ENCODE results near the gene KLF18. TPM values are rescaled to one million over a fixed set of nuclear protein-coding genes. Genes with fewer than 3 reads are reported as not detected.
"Not testable (repeated sequence)": the region's sequence is repeated elsewhere in the genome, so short reads cannot be mapped to it uniquely, and the experiment has no call there.

The KLF18 gene
- polyA plus RNA-seq, 1 donor, result not detected

DNA sequence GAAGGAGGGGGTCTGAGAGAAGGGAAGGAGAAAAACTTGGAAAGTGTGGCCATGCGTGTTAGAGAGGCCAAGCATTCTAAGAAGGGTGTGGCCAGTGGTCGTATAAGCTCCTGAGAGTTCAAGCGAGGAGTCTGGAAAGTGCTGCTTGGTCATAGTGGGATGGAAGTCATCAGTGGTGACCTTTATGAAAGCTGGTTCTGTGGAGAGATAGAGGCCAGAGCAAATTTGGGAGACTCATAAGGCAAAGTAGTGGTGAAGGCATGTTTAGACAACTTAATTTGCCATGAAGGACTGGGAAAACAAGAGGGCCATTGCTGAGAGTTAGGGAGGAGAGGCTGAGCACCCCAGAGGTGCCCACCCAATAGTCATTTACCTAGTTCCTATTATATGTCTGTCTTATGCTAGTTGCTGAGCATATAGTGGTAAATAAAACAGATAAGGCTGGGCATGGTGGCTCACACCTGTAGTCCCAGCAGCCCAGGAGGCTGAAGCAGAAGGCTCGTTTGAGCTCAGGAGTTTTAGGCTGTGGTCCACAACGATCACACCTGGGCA lies 21.0 kb downstream of the KLF18 start:
- DNase-seq, result no peak

DNA sequence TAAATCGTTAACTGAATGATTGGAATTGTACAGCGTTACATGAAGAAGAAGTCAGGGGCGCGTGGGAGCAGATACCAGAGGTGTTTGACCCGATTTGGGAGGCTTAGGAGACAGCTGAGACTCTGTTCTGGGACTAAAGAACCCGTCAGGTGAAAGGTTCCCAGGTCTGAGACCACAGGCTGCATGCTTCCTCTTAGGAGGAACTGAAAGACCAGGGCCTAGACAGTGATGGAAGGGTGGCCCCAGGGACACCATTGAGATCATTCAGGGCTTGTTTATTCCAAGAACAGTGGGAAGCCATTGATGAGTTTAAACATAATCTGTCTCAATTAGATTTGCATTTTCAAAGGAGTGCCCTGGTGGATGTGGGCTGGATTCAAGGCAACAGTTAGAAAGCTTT lies 21.9 kb downstream of the KLF18 start:
- no peak for DNase-seq

DNA sequence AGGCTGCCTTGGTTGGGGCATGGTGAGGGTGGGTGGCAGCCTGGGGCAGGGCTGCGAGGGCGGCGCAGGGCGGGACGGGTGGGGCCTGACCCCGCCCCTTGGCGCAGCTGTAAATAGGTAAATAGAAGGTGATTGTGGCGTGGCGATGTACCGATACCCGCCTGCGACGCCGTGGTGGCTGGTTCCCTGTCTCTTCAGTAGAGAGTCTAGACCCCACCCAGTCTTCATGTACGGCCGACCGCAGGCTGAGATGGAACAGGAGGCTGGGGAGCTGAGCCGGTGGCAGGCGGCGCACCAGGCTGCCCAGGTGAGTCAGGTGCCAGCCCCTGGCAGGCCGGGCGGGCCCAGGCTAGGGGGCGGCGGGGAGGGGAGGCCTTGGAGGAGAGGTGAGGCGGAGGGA lies 22.7 kb downstream of the KLF18 start, which contains the start of gene KLF17:
KLF17 (plus strand) TSS at position 140 of the 400 bp plus-strand sequence; CDS start at position 227, 87 bp downstream.
- no peak for DNase-seq

DNA sequence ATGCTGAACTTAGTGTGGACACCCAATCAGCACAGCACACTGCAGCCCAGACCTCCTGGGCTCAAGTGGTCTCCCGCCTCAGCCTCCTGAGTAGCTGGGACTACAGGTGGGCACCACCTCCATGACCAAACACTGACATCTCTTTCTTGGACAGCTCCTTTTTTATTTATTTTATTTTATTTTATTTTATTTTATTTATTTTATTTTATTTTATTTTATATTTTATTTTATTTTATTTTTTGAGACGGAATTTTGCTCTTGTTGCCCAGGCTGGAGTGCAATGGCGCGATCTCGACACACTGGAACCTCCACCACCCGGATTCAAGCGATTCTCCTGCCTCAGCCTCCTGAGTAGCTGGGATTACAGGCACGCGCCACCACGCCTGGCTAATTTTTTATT lies 24.2 kb downstream of the KLF18 start:
- DNase-seq, result not testable (repeated sequence)

DNA sequence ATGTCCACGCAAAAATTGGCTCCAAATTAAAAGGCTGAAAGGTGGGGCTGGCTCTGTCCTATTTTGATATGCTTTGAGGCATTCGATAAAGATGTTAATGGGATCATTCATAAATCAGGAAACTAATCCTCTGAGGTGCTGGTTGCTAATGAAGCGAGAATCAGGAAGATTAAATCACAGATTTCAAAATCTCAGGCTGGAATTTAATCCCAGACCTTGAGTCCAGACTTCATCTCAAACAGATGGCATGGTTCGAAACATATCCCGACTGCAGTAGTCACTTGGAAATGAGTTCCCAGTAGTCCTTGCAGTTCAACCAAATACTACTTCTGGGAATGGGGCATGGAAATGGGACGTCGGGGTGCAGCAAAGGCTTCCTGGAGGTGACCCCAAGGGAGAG lies 27.3 kb downstream of the KLF18 start:
- DNase-seq, result no peak

DNA sequence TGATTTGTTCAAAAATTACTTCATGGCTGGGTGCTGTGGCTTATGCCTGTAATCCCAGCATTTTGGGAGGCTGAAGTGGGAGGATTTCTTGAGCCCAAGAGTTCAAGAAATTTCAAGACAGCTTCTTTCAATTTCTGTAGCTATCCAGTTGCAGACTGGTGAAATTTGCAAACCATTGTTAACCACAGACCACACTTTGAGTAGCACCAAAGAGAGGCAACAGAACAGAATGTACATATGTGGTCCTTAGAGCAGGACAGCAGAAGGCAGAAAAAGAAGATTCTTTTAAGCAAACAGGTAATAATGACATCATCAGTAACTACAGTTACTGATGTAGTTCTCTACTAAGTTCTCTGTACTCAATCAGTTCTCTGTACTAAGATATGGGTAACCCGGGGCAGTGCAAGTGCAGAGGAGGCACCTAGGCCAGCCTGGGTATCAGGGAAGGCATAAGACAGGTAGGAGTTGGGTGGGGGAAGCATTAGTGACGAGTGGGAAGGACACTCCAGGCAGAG lies 28.3 kb downstream of the KLF18 start:
- DNase-seq, result no peak

DNA sequence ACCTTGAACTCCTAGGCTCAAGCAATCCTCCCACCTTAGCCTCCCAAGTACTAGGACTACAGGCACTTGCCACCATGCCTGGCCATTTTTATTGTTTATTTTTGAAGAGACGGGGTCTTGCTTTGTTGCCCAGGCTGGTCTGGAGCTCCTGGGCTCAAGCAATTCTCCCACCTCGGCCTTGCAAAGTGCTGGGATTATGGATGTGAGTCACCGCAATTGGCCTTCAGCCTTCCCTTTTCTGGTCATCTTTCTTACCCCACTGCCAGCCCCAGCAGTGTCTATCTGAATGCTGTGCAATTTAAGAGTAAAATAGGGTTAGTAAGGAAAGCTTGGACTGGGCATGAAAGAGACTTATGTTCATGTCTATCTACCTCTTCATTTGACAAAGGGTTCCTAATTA lies 28.9 kb downstream of the KLF18 start:
- no peak for DNase-seq

DNA sequence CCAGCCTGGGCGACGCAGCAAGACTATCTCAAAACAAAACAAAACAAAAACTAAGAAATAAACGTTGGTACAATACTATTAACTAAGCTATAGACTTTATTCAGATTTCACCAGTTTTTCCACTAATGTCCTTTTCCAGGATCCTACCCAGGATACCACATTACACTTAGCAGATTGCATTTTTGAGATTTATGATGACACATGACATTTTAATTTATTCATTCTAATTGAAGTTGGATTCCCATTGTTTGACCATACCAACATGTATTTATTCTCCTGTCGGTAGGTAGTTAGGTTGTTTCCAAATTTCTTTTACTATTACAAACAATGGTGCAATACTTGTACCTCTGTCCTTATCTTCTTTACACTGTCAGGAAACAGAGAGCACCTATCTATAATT lies 29.6 kb downstream of the KLF18 start:
- no peak for DNase-seq

DNA sequence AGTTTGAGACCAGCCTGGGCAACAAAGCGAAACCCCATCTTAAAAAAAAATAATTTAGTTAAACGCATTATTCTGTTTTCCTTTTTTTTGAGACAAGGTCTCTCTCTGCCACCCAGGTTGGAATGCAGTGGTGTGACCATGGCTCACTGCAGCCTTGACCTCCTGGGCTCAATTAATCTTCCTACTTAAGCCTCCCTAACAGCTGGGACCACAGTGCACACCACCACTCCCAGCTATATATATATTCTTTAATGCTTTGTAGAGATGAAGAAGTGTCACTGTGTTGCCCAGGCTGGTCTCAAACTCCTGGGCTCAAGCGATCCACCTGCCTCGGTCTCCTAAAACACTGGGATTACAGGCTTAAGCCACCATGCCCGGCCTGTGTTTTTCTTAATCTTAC lies 30.5 kb downstream of the KLF18 start:
- no peak for DNase-seq

DNA sequence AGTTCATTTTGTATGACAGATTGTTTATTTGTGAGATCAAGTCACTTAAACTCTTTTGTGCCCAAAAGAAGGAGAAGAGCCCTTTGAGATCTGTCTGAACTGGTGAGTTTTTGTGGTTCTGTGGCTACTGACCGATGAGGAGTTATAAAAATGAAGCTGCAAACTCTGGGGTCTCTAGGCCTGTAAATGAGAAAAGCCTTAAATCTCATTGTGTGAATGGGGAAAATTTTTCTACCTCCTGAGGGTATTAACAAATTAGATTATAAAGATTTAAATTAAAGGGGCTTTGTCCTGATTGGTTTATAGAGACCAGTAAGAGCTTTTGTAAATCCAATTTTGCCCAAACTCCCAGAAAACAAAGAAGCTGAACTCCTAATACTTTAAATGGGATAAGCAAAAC lies 32.5 kb downstream of the KLF18 start:
- no peak for DNase-seq

DNA sequence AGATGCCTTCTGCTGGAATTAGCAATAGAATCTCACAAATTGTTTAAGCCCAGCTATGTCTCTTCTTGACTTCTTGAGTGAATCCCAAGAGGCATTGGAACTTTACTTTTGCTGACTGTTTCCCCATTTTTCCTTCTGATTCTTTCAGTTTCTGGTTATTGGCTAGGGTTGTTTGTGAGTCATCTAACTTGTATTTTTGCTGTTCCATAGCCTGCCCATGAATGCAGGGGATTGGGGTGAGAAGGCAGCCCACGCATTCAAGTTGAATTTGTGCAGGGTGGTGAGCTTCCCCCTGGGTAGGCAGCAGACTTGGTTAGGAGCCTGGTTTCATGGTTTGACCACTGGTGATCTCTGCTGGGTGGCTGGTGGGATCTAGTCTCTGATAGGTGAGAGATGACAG lies 33.2 kb downstream of the KLF18 start:
- no peak for DNase-seq

DNA sequence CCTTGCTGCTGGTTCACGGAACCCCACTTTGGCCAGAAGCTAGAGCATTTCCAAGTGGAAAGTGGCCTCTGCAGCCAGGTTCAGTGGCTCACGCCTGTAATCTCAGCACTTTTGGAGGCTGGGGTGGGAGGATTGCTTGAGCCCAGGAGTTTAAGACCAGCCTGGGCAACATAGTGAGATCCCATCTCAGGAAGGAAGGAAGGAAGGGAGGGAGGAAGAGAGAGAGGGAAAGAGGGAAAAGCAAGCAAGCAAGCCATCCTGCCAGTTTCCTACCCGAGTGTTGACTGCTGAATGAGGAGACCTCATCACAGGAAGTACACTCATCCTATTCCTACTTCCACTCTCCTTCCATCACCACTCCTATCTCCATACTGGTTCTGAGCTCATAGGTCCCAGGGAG lies 35.6 kb downstream of the KLF18 start:
- DNase-seq, result no peak

DNA sequence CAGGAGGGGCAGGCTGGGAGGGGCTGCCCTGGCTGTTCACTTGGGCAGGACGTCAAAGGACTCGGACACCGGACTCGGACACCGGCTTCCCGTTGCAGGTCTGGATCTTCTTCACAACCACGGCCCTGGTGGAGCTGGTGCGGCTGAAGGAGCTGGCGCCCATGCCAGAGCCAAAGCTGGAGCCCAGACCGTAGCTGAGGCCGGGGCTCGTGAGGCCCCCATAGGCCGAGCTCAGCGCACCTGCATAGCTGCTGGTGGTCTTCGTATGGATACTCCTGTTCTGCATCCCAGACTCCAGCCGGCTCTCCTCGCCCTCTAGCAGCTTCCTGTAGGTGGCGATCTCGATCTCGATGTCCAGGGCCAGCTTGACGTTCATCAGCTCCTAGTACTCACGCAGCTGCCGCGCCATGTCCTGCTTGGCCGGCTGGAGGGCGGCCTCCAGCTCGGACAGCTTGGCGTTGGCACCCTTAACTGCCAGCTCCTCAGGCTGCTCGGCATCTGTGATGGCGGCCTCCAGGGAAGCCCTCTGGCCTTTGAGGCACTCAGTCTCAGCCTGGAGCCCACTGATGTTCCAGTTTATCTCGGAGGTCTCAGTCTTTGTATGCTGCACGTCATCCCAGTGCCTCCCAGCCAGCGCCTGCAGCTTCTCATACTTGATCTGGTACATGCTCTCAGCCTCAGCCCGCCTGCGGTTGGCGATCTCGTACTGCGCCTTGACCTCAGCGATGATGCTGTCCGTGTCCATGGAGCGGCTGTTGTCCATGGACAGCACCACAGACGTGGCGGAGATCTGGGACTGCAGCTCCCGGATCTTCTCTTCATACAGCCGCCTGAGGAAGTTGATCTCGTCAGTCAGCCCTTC lies 37.9 kb downstream of the KLF18 start:
- peak; percentile 7 for DNase-seq

DNA sequence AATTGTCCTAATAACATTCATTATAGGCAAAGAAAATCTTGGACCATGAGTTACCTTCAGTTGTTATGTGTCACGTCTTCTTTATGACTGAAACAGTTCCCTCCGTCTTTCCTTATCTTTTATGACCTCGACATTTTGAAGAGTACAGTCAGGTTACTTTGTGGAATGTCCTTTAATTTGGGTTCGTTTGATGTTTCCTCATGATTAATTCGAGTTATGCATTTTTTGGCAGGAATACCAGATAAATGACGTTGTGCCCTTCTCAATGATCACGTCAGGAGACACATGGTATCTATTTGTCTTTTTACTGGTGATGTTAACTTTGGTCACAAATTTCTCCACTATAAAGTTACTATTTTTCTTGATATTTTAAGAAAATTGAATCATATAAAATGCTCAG lies 40.1 kb downstream of the KLF18 start:
- DNase-seq, result no peak

DNA sequence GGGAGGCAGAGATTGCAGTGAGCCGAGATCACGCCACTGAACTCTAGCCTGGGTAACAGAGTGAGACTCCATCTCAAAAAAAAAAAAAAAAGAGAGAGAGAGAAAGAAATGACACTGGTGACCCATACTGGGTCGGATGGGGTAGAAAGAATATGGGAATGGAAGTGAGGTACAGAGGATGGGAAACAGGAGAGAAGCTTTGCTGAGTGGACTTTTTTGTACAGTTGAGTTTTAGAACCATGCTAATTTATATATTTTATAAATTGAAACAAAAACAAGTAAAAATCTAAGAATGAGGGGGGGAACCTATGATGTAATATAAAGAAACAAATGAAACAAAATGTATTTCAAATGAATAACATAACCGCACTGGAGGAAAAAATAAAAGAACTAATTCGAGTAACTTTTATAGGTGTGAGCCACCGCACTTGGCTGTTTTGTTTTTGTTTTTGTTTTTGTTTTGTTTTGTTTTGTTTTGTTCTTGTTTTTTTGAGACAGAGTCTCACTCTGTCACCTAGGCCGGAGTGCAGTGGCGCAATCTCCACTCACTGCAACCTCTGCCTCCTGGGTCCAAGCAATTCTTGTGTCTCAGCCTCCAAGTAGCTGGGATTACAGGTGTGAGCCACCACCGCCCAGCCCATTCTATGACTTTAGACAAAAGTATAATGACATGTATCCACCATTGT lies 41.1 kb downstream of the KLF18 start:
- no peak for DNase-seq

DNA sequence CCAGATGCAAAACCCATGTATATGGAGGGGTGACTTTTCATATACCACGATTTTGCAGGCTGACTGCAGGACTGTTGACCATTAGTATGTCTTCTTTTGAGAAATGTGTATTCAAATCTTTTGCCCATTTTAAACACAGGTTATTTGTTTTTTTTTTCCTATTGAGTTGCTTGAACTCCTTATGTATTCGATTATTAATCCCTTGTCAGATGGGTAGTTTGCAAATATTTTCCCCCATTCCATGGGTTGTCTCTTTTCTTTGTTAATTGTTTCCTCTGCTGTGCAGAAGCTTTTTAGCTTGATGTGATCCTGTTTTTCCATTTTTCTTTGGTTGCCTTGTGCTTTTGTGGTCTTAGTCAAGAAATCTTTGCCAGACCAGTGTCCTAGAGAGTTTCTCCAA lies 47.4 kb downstream of the KLF18 start:
- DNase-seq, result no peak

DNA sequence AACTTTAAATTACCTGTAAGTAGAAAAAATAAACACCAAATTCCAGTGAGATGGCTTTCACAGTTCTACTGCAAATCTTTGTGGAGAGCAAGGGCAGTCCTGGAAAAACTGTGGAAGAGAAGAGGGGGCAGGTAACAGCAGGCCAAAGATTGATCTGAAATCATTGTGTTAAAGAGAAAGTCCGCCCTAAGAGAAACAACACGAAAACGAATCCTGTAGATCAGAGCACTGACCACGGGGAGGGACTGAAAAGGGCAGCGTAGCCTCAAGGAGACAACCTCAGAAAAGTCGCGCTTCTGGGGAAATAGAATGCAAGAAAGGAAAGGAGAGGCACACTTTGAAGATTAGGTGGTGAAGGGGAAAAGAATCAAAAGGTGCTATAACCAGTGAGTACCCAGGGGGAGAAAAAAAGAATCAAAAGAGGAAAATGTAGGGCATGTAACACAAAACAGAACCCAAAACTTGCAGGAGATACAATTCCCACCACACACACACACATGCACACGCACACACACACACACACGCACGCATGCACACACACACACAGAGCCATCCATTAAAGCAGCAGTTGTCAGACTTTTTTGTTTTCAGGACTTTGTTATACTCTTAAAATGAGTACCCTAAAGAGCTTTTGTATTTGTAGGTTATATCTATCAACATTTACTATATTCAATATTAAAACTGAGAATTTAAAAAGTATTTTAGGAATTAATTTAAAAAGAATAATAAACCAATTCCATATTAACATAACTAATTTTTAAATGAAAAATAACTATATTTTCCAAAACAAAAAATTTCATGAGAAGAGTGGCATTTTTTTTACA lies 50.8 kb downstream of the KLF18 start:
- no peak for DNase-seq

DNA sequence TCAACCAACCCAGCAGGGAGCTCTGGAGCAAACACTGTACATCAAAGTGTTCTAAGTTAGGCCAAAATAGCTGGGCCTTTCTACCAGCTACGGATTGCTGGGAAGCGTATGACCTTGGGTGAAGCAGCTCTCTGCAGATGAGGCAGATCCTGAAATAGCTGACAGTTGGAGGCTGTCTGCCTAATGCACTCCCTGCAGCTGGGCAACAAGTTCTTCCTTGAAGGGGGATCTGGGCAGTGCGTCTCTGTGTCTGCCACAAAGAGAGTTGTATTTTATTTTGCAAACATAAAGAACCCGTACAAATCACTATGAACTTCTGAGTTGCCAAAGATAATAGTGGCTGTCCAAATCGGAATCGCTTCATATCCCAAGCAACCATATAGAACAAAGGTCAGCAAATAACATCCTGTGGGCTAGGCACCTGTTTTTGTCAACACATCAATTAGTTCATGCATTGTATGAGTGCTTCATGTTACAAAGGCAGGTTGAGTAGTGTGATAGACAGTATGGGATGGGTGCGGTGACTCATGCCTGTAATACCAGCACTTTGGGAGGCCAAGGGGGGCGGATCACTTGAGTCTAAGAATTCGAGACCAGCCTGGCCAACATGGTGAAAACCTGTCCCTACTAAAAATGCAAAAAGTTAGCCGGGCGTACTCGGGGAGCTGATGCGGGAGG lies 51.9 kb downstream of the KLF18 start:
- DNase-seq, result no peak

Data from left kidney (tissue), 2 donors.